K562 (cell line): ENCODE data around the gene FRAT1. TPM values are rescaled to one million over a fixed set of nuclear protein-coding genes. Genes with fewer than 3 reads are reported as not detected.

Experiments used
- ATAC-seq: fragments of 200-7000 bp; cut with Tn5 transposase; 3 replicates; pipeline ENCODE4 v1.9.1; 2020; ENCODE audit warnings: moderate library complexity
- BruUV-seq: library from RNA; stranded (reverse); fragments of 400-500 nt; replicated peaks from 2 replicates; lab custom pipeline; 2021; lab: Mats Ljungman, UMichigan
- CTCF ChIA-PET: fragments of 300-600 bp; formaldehyde crosslinking; extraction: SDS; loops from one replicate; lab custom pipeline; 2021; ENCODE audit warnings: low intra/inter-chr PET ratio; lab: Yijun Ruan, JAX
- POLR2A ChIA-PET: fragments of 300-600, 350-650 bp; sonication (Branson Sonifier 250); formaldehyde crosslinking; extraction: SDS; loops from one replicate; lab custom pipeline; 2021; ENCODE audit warnings: antibody characterized with exemption, inconsistent platforms; lab: Yijun Ruan, JAX
- DNase-seq, 4 experiments: peaks; one replicate each; pipeline versions ENCODE4 v3.0.0 to v3.0.0-alpha.2; 2011 to 2018; ENCODE audit warnings: low spot score in 3 of 4, mixed read lengths in 3 of 4; ENCODE audit errors: extremely low read depth in 1 of 4
- FAIRE-seq: peaks from 2 replicates; lab custom pipeline; 2011; peaks lifted over from hg19 to GRCh38; lab: Jason Lieb, UNC
- H2AFZ ChIP-seq: 2 replicates; pipeline ENCODE4 v1.6.0; 2011; ENCODE audit warnings: low read depth, low read length, control low read depth, inconsistent platforms
- H3K27ac ChIP-seq: fragments of 200-600 bp; 3 replicates; pipeline ENCODE4 v1.8.0; 2011; ENCODE audit warnings: low read depth, mild to moderate bottlenecking, control low read depth, inconsistent platforms, low read length, moderate library complexity, mixed read lengths; ENCODE audit errors: extremely low read depth
- H3K27me3 ChIP-seq, 2 experiments: fragments of 300-600 bp in 1 of 2; 2 replicates in 1 of 2; 3 replicates in 1 of 2; pipeline versions ENCODE4 v1.6.0 to v1.8.0; 2011; ENCODE audit warnings: inconsistent platforms in 2 of 2, low read length in 2 of 2, mild to moderate bottlenecking in 1 of 2, mixed read lengths in 1 of 2, moderate library complexity in 1 of 2; ENCODE audit not compliant: control insufficient read depth in 2 of 2, insufficient read depth in 2 of 2
- H3K36me3 ChIP-seq: fragments of 300-600 bp; 3 replicates; pipeline ENCODE4 v1.8.0; 2011; ENCODE audit warnings: mild to moderate bottlenecking, low read length, inconsistent platforms; ENCODE audit not compliant: control insufficient read depth, insufficient read depth
- H3K4me1 ChIP-seq, 2 experiments: fragments of 200-600 bp in 1 of 2; replicated peaks in 1 of 2; 2 replicates in 1 of 2; 3 replicates in 1 of 2; pipeline versions ENCODE4 v1.5.1 to v1.8.0; 2011; ENCODE audit warnings: inconsistent platforms in 2 of 2, low read length in 2 of 2, mild to moderate bottlenecking in 1 of 2, mixed read lengths in 1 of 2, moderate library complexity in 1 of 2; ENCODE audit not compliant: control insufficient read depth in 2 of 2, insufficient read depth in 2 of 2
- H3K4me2 ChIP-seq: 2 replicates; pipeline ENCODE4 v1.6.1; 2011; ENCODE audit warnings: low read length, control low read depth, inconsistent platforms, mixed read lengths; ENCODE audit not compliant: insufficient read depth
- H3K4me3 ChIP-seq: fragments of 200-600 bp; sonication (generic), shearing (Covaris generic); 2 replicates; pipeline ENCODE4 v1.5.1; 2016; ENCODE audit warnings: control low read depth, inconsistent platforms
- H3K79me2 ChIP-seq: fragments of 200-600 bp; 3 replicates; pipeline ENCODE4 v1.8.0; 2011; ENCODE audit warnings: low read length, inconsistent platforms; ENCODE audit not compliant: control insufficient read depth, insufficient read depth
- H3K9ac ChIP-seq, 2 experiments: 2 replicates each; pipeline versions ENCODE4 v1.6.0 to v1.6.1; 2011; ENCODE audit warnings: low read depth in 2 of 2, low read length in 2 of 2, control low read depth in 1 of 2, inconsistent platforms in 1 of 2, mild to moderate bottlenecking in 1 of 2, mixed read lengths in 1 of 2; ENCODE audit not compliant: insufficient read depth in 1 of 2
- H3K9me1 ChIP-seq: one replicate; pipeline ENCODE4 v1.6.0; 2011; ENCODE audit warnings: inconsistent platforms, mild to moderate bottlenecking, low read length, moderate library complexity; ENCODE audit not compliant: control insufficient read depth, insufficient read depth
- H3K9me3 ChIP-seq: replicated peaks from 2 replicates; pipeline ENCODE4 v1.5.1; 2011; ENCODE audit warnings: low read depth, low read length, inconsistent platforms; ENCODE audit not compliant: control insufficient read depth, insufficient read depth
- H4K20me1 ChIP-seq: replicated peaks from 2 replicates; pipeline ENCODE4 v1.6.1; 2011; ENCODE audit warnings: low read length, inconsistent platforms, mixed read lengths; ENCODE audit not compliant: control insufficient read depth, insufficient read depth
- ADNP ChIP-seq: fragments of 200-800 bp; sonication (Bioruptor generic); IDR thresholded peaks from 2 replicates; pipeline ENCODE4 v1.6.1; 2016; ENCODE audit warnings: missing genetic modification characterization, missing compliant biosample characterization
- ARNT ChIP-seq, 2 experiments: fragments of 450-650 bp; IDR thresholded peaks; 2 replicates each; pipeline ENCODE4 v1.6.1; 2016; ENCODE audit warnings: mild to moderate bottlenecking in 1 of 2
- ESRRB ChIP-seq: fragments of 250-450 bp; sonication (Bioruptor Pico); IDR thresholded peaks from 2 replicates; pipeline ENCODE4 v1.5.0; 2020; ENCODE audit warnings: mild to moderate bottlenecking, moderate library complexity, borderline replicate concordance
- NR3C1 ChIP-seq: sonication (generic); formaldehyde crosslinking; IDR thresholded peaks from 2 replicates; pipeline ENCODE4 v1.8.1; 2022; ENCODE audit warnings: missing genetic modification reagents
- PBX2 ChIP-seq, 2 experiments: IDR thresholded peaks in 1 of 2; conservative IDR thresholded peaks in 1 of 2; 2 replicates each; pipeline ENCODE4 v1.6.1; 2016; ENCODE audit warnings: low read depth in 2 of 2, mild to moderate bottlenecking in 1 of 2, missing compliant biosample characterization in 1 of 2, missing genetic modification characterization in 1 of 2, moderate library complexity in 1 of 2
- POLR2A ChIP-seq: fragments of 450-650 bp; conservative IDR thresholded peaks from 2 replicates; pipeline ENCODE4 v1.6.1; 2016
- PPARD ChIP-seq: fragments of 250-450 bp; sonication (Bioruptor Pico); IDR thresholded peaks from 2 replicates; pipeline ENCODE4 v1.8.0; 2022; ENCODE audit warnings: inconsistent platforms, mild to moderate bottlenecking, moderate library complexity
- SNIP1 ChIP-seq: fragments of 450-650 bp; IDR thresholded peaks from 2 replicates; pipeline ENCODE4 v1.7.1; 2017; ENCODE audit warnings: low read depth, mild to moderate bottlenecking
- YY1 ChIP-seq, 3 experiments: IDR thresholded peaks; 2 replicates each; pipeline ENCODE4 v1.6.1; 2011; ENCODE audit warnings: low read length in 2 of 3, mild to moderate bottlenecking in 2 of 3, moderate library complexity in 2 of 3, borderline replicate concordance in 1 of 3, control low read depth in 1 of 3, low read depth in 1 of 3; ENCODE audit not compliant: insufficient read depth in 3 of 3, insufficient replicate concordance in 2 of 3, control insufficient read depth in 1 of 3, insufficient read length in 1 of 3; ENCODE audit errors: extremely low read depth in 1 of 3
- ZBTB11 ChIP-seq, 3 experiments: fragments of 200-800 bp in 1 of 3; fragments of 250-450 bp in 1 of 3; fragments of 450-650 bp in 1 of 3; sonication (Bioruptor Pico) in 1 of 3; sonication (Bioruptor generic) in 1 of 3; formaldehyde crosslinking in 1 of 3; IDR thresholded peaks; 2 replicates each; pipeline versions ENCODE4 v1.6.1 to v1.8.0; 2016 to 2022; ENCODE audit warnings: mild to moderate bottlenecking in 2 of 3, missing genetic modification characterization in 2 of 3, missing compliant biosample characterization in 1 of 3, moderate library complexity in 1 of 3
- ZNF133 ChIP-seq: fragments of 250-450 bp; sonication (Bioruptor Pico); IDR thresholded peaks from 2 replicates; pipeline ENCODE4 v1.4.0; 2020; ENCODE audit warnings: mild to moderate bottlenecking
- ZNF143 ChIP-seq: sonication (generic); formaldehyde crosslinking; IDR thresholded peaks from 2 replicates; pipeline ENCODE4 v1.9.0; 2022; ENCODE audit warnings: mild to moderate bottlenecking, missing genetic modification reagents
- ZNF197 ChIP-seq: fragments of 200-800 bp; sonication (Bioruptor generic); IDR thresholded peaks from 2 replicates; pipeline ENCODE4 v1.6.1; 2016; ENCODE audit warnings: low read depth, missing genetic modification characterization, missing compliant biosample characterization
- ZNF584 ChIP-seq: fragments of 200-800 bp; sonication (Bioruptor generic); IDR thresholded peaks from 2 replicates; pipeline ENCODE4 v1.6.1; 2016; ENCODE audit warnings: low read depth, mild to moderate bottlenecking, missing genetic modification characterization, missing compliant biosample characterization
- WGBS: fragments of 100-300 bp; shearing (Covaris generic); methylation state at CpG from one replicate; pipeline ENCODE4 v1.1.6; 2016; ENCODE audit warnings: low coverage, mixed read lengths; ENCODE audit not compliant: insufficient coverage; ENCODE audit errors: missing lambda C conversion rate; 5-methylcytosine and 5-hydroxymethylcytosine counted together
- in situ Hi-C: fragments of 300-500 bp; cut with MboI; formaldehyde crosslinking; loops from 4 replicates; pipeline ENCODE4 v1.15.0; 2018; ENCODE audit warnings: inconsistent platforms, mixed read lengths
- intact Hi-C: fragments of 100-400 bp; cut with micrococcal nuclease; formaldehyde crosslinking; loops from 2 replicates; pipeline ENCODE4 v1.14.2; 2022
- polyA plus RNA-seq, 8 experiments: library from polyadenylated mRNA; depleted of rRNA in 4 of 8; stranded (reverse) in 5 of 8; unstranded in 3 of 8; fragments of >200 nt; fragmentation: Nextera tagmentation in 2 of 8; fragmentation: Illumina TruSeq in 1 of 8; extraction: Ambion mirVana in 2 of 8; extraction: Trizol in 1 of 8; gene quantifications; 2 replicates each; pipeline versions ENCODE4 v1.2.1 to v1.2.3, GENCODE V29; 2011 to 2014; ENCODE audit warnings: inconsistent platforms in 1 of 8, missing spikeins in 1 of 8
- total RNA-seq, 7 experiments: library from RNA; depleted of rRNA in 6 of 7; stranded (reverse); fragments of >200 nt in 6 of 7; fragmentation: Illumina TruSeq in 2 of 7; extraction: Trizol in 2 of 7; gene quantifications; 2 replicates each; pipeline versions ENCODE4 v1.2.1 to v1.2.3, GENCODE V29; 2011 to 2021; ENCODE audit warnings: low replicate concordance in 1 of 7

Gene FRAT1
- total and polyA plus RNA-seq, 9 of the 15 experiments (the other 6 are each of a cell fraction or from before 2014, with no cell fraction given) = 0.11 to 4.6 (median 1.4) TPM

- WGBS = 3% methylated on average over 25 of the region's 25 CpGs
- TF ChIP-seq SNIP1 (no peak), ARNT (IDR thresholded peaks at IDR 0.05) (no peak), YY1 (IDR thresholded peaks at IDR 0.05; ENCODE audit: borderline replicate concordance in 1 of 3, control insufficient read depth in 1 of 3, extremely low read depth in 1 of 3, insufficient read depth in 3 of 3, insufficient read length in 1 of 3, insufficient replicate concordance in 2 of 3, low read depth in 1 of 3, low read length in 2 of 3) (peak in 1 of 3 experiments; percentile 44), ADNP (0 out of 2 replicates have a peak, but pooled peaks have one; percentile 22), NR3C1 (CRISPR knock-in tag) (no peak), ZNF143 (CRISPR knock-in tag) (no peak), PPARD (CRISPR knock-in tag) (no peak), ZNF584 (CRISPR knock-in tag) (no peak), PBX2 (CRISPR knock-in tag; IDR thresholded peaks at IDR 0.05; ENCODE audit: low read depth) (no peak), PBX2 (tag; conservative IDR thresholded peaks at IDR 0.05; ENCODE audit: low read depth) (no peak), ZNF197 (CRISPR knock-in tag) (no peak), ESRRB (CRISPR knock-in tag) (no peak), POLR2A (peak; percentile 36), ZBTB11 (CRISPR knock-in tag; IDR thresholded peaks at IDR 0.05) (0 out of 6 replicates have a peak, but pooled peaks of 1 of the 3 experiments have one; percentile 1), ZNF133 (CRISPR knock-in tag) (no peak)
Observed at GRCh38 chr10:97291357-97292096, 27.5 kb upstream of the FRAT1 start.

More at GRCh38 chr10:97291357-97292096, 27.5 kb upstream of the FRAT1 start:
- H3K4me1 ChIP-seq = peaks cover 4 to 10% of the 10 kb centered on the region in 2 experiments; a peak in 4 of 5 replicates
- no peaks in the 10 kb centered on the region for H3K9me3 ChIP-seq
- H3K9ac ChIP-seq = peak overlapping the region; percentile 86 to 98
- DNase-seq = peak in 1 of 4 experiments; percentile 9
- peaks cover 9% of the 10 kb centered on the region; the same call in 1 of the 3 replicates for H3K36me3 ChIP-seq
- peak overlapping the region; percentile 74 for H2AFZ ChIP-seq
- H3K27me3 ChIP-seq = no peaks in the 10 kb centered on the region
- ChIA-PET CTCF (no interaction called here), POLR2A (interaction anchor here (0.8 to 2.7 kb wide), 5 partner anchors 9 to 42 kb away, joined by 3 to 19 read pairs (median 5); no protein-coding TSS in a partner anchor)
- H3K4me2 ChIP-seq = peak overlapping the region; percentile 93
- in situ Hi-C loops (no loop called here), intact Hi-C loops (loop anchor here (5.0 kb wide), 1 partner anchor 41 kb away; the partner anchor contains the start of gene FRAT2)
- H3K79me2 ChIP-seq = peaks cover 46% of the 10 kb centered on the region
- BruUV-seq = TSS peak; percentile 99
- H3K27ac ChIP-seq = peak overlapping the region; percentile 89
- H4K20me1 ChIP-seq = no peaks in the 10 kb centered on the region
- peak overlapping the region; percentile 78 for H3K4me3 ChIP-seq
- FAIRE-seq = no peak
- ATAC-seq = peak; percentile 26
- no peaks in the 10 kb centered on the region for H3K9me1 ChIP-seq
